OCI-M2 (cell line): ENCODE data around the gene RUSF1.
"Not testable (repeated sequence)": the region's sequence is repeated elsewhere in the genome, so short reads cannot be mapped to it uniquely, and the experiment has no call there.

ENCODE experiments used
- DNase-seq: peaks from one replicate; lab custom pipeline; 2025; ENCODE audit not compliant: unreplicated experiment; lab: John Stamatoyannopoulos, UW

The RUSF1 gene

GRCh38 chr16:31517800-31518402, 9.7 kb upstream of the RUSF1 start:
- no peak for DNase-seq

DNA sequence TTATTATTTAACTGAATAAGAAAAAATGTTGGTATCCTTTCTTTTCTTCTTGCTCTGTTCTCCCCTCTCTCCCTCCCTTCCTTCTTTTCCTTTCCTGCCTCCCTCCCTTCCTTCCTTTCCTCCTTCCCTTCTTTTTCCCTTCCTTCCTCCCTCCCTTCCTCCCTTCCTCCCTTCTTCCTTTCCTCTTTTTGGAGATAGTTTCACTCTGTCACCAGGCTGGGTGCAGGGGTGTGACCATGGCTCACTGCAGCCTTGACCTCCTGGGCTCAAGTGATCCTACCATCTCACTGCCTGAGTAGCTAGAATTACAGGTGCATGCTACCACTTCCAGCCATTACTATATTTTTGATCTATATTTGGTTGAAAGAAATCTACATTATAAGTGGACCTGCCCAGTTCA, 5.7 kb upstream of the RUSF1 start:
- DNase-seq, result no peak

DNA sequence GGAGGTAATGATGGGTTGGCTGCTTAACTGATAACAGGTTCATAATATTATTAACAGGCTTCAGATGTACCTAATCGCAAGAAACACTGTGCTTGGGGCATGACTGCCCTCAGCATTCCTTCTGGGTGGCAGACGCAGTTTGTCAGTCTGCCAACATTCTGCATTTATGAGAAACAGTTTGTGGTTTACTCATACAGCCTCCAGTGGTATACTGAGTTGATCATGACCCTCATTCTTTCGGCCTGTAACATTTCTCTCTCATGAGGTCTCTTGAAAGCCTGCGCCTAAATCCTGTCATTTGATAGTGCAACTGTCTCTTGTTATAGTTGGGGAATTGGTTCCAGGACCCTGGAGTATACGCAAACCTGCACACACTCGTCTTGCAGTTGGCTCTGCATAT, 4.9 kb upstream of the RUSF1 start:
- DNase-seq, result no peak

GRCh38 chr16:31508706-31509195, 560 bp upstream of the RUSF1 start:
- DNase-seq, result no peak

GRCh38 chr16:31507617-31507928, 618 bp downstream of the RUSF1 start:
- DNase-seq, result no peak

DNA sequence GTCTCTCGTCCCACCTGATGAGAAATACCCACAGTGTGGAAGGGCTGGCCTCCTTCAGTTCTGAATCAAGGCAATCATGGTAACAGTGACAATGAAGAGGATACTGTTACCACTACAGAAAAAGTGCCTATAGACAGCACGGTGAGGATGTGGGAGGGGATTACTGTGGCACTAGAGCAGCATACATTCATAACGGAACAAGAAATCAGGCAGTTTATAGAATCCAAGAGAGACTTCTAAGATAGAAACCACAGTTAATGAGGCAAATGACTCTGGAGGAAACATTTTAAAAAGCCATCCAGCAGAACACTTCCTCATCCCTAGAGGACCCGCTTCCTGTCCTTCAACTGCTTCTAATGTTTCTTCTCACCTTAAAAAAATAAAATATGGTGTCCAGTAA, 2.7 kb downstream of the RUSF1 start:
- no peak for DNase-seq

GRCh38 chr16:31504159-31504558, 4.0 kb downstream of the RUSF1 start:
- DNase-seq, result no peak

GRCh38 chr16:31503555-31503954, 4.6 kb downstream of the RUSF1 start:
- DNase-seq, result not testable (repeated sequence)

- no peak for DNase-seq
Observed at GRCh38 chr16:31502981-31503380, 5.2 kb downstream of the RUSF1 start.

- DNase-seq, result no peak
Observed at GRCh38 chr16:31501966-31502348, 6.2 kb downstream of the RUSF1 start.

DNA sequence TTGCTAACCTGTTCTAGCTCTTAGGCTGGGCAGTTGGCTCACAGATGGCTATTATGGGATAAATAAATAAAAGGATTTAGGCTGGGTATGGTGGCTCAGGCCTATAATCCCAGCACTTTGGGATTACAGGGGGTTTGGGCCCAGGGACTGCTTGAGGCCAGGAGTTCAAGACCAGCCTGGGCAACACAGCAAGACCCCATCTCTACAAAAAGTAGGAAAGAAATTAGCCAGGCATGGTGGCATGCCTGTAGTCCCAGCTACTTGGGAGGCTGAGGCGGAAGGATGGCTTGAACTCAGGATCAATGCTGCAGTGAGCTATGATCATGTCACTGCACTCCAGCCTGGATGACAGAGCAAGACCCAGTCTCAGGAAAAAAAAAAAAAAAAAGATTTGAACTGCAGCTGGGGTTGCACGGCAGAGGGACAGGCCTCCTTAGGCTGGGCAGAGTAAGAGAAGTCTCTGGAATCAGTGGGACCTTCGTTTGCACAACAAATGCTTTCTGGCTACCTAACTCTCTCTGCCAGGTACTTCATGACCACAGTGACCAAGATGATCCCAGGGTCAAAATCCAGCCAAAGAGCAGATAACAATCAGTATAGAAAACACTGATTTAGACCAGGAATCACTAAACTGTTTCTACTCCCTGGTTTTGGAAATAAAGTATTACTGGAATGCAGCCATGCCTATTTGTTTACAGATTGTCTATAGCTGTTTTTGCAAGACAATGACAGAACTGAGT, 6.8 kb downstream of the RUSF1 start:
- no peak for DNase-seq

- DNase-seq, result no peak
Observed at GRCh38 chr16:31499928-31500327, 8.3 kb downstream of the RUSF1 start.

- no peak for DNase-seq
Observed at GRCh38 chr16:31498493-31498892, 9.7 kb downstream of the RUSF1 start.

- DNase-seq, result no peak
Observed at GRCh38 chr16:31496670-31497069, 11.5 kb downstream of the RUSF1 start.

GRCh38 chr16:31493506-31494125, 14.6 kb downstream of the RUSF1 start:
- DNase-seq, result no peak

DNA sequence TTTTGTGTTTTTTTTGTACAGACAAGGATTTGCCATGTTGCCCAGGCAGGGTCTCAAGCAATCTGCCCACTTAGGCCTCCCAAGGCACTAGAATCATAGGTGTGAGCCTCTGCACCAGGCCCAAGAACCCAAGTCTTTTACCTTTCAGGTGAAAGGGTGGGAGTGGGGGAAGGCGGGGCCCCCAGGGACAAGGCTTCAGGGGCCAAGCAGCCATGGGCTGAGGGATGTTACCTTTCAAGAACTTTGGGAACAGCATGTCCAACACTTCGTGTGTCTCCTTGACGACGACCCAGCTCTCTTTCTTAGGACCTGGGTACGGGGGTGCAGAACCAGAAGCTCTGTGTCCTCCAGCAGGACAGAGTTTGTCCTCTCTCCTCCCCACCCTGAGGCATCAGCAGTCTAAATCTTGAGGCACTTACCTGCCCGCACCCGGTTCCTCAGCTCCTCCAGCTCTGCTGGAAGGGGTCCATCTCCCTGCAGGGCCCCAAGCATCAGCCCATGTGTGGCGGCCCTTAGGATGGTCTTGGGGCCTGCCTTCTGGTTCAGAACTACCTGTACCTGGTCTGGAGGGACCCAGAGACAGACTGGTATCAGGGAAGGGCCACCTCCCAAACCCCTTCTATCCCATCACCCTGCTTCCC, 16.3 kb downstream of the RUSF1 start:
- no peak for DNase-seq

DNA sequence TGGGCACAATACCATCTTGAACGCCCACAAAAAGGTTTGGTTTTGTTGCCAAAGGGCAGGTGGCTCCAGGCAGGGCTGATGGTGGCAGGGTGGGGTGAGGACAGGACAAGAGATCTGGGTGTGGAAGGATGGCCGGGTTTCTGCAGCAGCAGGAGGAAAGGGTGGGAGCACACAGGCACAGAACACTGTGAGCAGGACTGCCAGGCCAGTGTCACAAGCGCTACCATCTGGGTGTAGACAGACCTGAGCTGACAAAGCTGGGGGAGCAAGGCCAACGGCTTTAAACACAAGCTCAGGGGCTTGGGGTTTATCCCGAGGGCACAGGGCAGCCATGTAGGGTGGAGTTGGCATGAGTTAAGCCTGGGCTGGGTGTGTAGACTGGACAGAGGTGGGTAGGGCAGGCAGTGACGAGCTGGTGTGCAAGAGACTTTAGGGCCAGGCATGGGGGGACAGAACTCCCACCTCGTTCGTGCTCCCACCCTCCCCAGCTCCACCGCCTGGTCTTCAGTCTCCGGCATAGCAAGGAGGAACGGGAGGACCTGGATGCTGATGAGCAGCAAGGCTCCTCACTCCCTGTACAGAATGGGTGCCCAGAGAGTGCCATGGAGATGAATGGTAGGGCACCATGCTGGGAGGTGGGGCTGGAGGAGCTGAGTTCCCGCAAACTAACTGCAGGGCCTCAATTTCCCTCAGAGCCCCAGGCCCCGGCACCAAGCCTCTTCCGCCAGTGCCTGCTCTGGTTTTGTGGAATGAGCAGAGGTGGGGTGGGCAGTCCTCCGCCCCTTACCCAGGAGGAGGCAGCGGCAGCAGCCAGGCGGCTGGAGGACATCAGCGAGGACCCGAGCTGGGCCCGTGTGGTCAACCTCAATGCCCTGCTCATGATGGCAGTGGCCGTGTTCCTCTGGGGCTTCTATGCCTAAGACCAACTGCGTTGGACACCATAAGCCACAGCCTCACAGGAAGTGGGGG, 18.3 kb downstream of the RUSF1 start:
- no peak for DNase-seq

GRCh38 chr16:31489298-31489564, 19.0 kb downstream of the RUSF1 start:
- DNase-seq, result no peak

DNA sequence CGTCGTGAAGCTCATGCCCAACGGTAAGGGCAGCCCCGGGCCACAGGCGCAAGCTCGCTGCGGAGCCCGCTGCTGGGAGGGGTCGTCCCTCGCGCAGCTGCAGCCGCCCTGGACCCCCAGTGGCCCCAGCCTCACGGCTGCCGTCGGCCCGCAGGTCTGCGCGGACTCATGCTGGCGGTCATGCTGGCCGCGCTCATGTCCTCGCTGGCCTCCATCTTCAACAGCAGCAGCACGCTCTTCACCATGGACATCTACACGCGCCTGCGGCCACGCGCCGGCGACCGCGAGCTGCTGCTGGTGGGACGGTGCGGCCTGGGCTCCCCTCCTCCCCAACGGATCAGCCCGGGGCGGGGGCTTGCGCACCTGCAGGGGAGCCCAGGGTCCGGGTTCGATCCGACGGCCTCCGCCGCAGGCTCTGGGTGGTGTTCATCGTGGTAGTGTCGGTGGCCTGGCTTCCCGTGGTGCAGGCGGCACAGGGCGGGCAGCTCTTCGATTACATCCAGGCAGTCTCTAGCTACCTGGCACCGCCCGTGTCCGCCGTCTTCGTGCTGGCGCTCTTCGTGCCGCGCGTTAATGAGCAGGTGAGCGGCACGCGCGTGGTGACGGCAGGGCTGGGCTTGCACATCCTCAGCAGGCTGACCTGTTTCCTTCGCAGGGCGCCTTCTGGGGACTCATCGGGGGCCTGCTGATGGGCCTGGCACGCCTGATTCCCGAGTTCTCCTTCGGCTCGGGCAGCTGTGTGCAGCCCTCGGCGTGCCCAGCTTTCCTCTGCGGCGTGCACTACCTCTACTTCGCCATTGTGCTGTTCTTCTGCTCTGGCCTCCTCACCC, 19.5 kb downstream of the RUSF1 start:
- no peak for DNase-seq

- no peak for DNase-seq
Observed at GRCh38 chr16:31487720-31488467, 20.3 kb downstream of the RUSF1 start.
